Neural crest cell (in vitro differentiated cells): Measurements from ENCODE around the gene GRIK2. TPM values are rescaled to one million over a fixed set of nuclear protein-coding genes. Genes with fewer than 3 reads are reported as not detected.

ENCODE experiments used
- DNase-seq: peaks from one replicate; pipeline ENCODE4 v3.0.0; 2021; ENCODE audit warnings: low read depth, mixed read lengths, low spot score
- H3K27ac Mint-ChIP-seq: one replicate; pipeline ENCODE4 v1.8.0; 2021; ENCODE audit warnings: mild to moderate bottlenecking, mixed read lengths; ENCODE audit not compliant: unreplicated experiment
- H3K27me3 Mint-ChIP-seq: 2 replicates; pipeline ENCODE4 v1.8.0; 2021; ENCODE audit warnings: low read depth, mild to moderate bottlenecking, mixed read lengths
- H3K36me3 Mint-ChIP-seq: 2 replicates; pipeline ENCODE4 v1.8.0; 2021; ENCODE audit warnings: low read depth, mild to moderate bottlenecking, mixed read lengths
- H3K4me1 Mint-ChIP-seq: 2 replicates; pipeline ENCODE4 v1.8.0; 2021; ENCODE audit warnings: mixed read lengths
- H3K4me3 Mint-ChIP-seq: one replicate; pipeline ENCODE4 v1.8.0; 2021; ENCODE audit warnings: mild to moderate bottlenecking, mixed read lengths
- H3K9me3 Mint-ChIP-seq: 2 replicates; pipeline ENCODE4 v1.8.0; 2021; ENCODE audit warnings: mixed read lengths
- CTCF ChIP-seq: fragments of 200-600 bp; sonication (generic); conservative IDR thresholded peaks from 2 replicates; pipeline ENCODE4 v1.5.0; 2021; ENCODE audit warnings: antibody characterized with exemption, mild to moderate bottlenecking
- total RNA-seq: library from RNA; stranded (reverse); gene quantifications from 2 replicates; pipeline ENCODE4 v1.2.1, GENCODE V29; 2021

Gene GRIK2
- total RNA-seq, 1 donor from 2014 or later, result 10.5 TPM

DNA sequence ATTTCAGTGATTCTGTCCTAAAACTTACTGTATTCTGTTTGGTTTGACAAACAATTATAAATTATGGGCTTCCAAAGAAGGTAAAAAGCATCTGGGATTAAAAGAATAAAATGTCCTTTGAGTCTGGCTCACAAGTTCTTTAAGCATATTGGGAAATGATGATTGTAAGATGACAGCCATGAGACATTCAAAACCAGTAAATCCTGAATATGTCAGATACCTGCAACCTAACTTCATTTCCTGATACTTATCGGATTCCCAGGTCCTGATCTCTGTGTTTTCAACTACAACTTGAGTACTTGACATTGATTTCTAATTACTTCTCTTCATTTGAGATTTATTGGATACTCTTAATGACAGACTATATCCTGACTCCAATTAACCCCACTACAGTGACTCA lies 446.6 kb downstream of the GRIK2 start:
- peaks cover 2% of the 10 kb centered on the region for H3K9me3 Mint-ChIP-seq
- no peak for TF ChIP-seq CTCF
- DNase-seq, result no peak
- no peak overlapping the region for H3K4me3 Mint-ChIP-seq
- no peaks in the 10 kb centered on the region for H3K4me1 Mint-ChIP-seq
- no peaks in the 10 kb centered on the region for H3K36me3 Mint-ChIP-seq
- H3K27me3 Mint-ChIP-seq, result no peaks in the 10 kb centered on the region
- no peak overlapping the region for H3K27ac Mint-ChIP-seq

DNA sequence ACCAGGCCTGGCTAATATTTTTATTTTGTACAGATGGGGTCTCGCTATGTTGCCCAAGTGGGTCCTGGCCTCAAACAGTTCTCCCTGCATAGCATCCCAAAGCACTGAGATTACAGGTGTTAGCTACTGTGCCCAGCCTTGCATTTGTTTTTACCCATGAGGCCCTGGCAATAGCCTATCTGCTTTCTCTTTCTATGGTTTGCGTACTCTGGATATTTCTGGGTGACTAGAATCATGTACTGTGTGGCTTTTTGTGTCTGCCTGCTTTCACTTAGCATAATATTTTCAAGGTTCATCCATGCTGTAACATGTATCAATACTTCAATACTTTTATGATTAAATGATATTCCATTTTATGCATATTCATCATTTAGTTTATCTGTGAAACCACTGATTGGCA lies 451.7 kb downstream of the GRIK2 start:
- H3K4me3 Mint-ChIP-seq, result no peak overlapping the region
- no peak overlapping the region for H3K27ac Mint-ChIP-seq
- H3K36me3 Mint-ChIP-seq, result no peaks in the 10 kb centered on the region
- TF ChIP-seq CTCF, result no peak
- no peaks in the 10 kb centered on the region for H3K4me1 Mint-ChIP-seq
- no peaks in the 10 kb centered on the region for H3K9me3 Mint-ChIP-seq
- H3K27me3 Mint-ChIP-seq, result no peaks in the 10 kb centered on the region
- DNase-seq, result no peak

- Mint-ChIP-seq H3K27ac (no peak overlapping the region), H3K27me3 (no peaks in the 10 kb centered on the region), H3K4me1 (no peaks in the 10 kb centered on the region), H3K9me3 (no peaks in the 10 kb centered on the region), H3K4me3 (no peak overlapping the region), H3K36me3 (no peaks in the 10 kb centered on the region)
- TF ChIP-seq CTCF, result no peak
- no peak for DNase-seq
These were observed 452.1 kb downstream of the GRIK2 start for GRCh38 chr6:101845621-101846020.

GRCh38 chr6:101847690-101848089 lies 454.2 kb downstream of the GRIK2 start:
- Mint-ChIP-seq H3K4me3 (no peak overlapping the region), H3K36me3 (no peaks in the 10 kb centered on the region), H3K9me3 (no peaks in the 10 kb centered on the region), H3K27me3 (no peaks in the 10 kb centered on the region), H3K4me1 (no peaks in the 10 kb centered on the region), H3K27ac (no peak overlapping the region)
- TF ChIP-seq CTCF, result no peak
- no peak for DNase-seq

- no peaks in the 10 kb centered on the region for H3K4me1 Mint-ChIP-seq
- no peak for TF ChIP-seq CTCF
- H3K9me3 Mint-ChIP-seq, result no peaks in the 10 kb centered on the region
- H3K27ac Mint-ChIP-seq, result no peak overlapping the region
- DNase-seq, result no peak
- no peaks in the 10 kb centered on the region for H3K36me3 Mint-ChIP-seq
- H3K27me3 Mint-ChIP-seq, result no peaks in the 10 kb centered on the region
- H3K4me3 Mint-ChIP-seq, result no peak overlapping the region
These were observed 458.4 kb downstream of the GRIK2 start for GRCh38 chr6:101851911-101852310.
